GM12801 (cell line): ENCODE measurements around the gene SEC31B.

ENCODE experiments used
- TF ChIP-seq, protein P1 (sequence below): IDR thresholded peaks from one replicate; pipeline ENCODE4 v1.5.1; 2011; ENCODE audit warnings: control low read depth; ENCODE audit not compliant: insufficient read length; ENCODE audit errors: extremely low read depth

SEC31B gene, protein sequence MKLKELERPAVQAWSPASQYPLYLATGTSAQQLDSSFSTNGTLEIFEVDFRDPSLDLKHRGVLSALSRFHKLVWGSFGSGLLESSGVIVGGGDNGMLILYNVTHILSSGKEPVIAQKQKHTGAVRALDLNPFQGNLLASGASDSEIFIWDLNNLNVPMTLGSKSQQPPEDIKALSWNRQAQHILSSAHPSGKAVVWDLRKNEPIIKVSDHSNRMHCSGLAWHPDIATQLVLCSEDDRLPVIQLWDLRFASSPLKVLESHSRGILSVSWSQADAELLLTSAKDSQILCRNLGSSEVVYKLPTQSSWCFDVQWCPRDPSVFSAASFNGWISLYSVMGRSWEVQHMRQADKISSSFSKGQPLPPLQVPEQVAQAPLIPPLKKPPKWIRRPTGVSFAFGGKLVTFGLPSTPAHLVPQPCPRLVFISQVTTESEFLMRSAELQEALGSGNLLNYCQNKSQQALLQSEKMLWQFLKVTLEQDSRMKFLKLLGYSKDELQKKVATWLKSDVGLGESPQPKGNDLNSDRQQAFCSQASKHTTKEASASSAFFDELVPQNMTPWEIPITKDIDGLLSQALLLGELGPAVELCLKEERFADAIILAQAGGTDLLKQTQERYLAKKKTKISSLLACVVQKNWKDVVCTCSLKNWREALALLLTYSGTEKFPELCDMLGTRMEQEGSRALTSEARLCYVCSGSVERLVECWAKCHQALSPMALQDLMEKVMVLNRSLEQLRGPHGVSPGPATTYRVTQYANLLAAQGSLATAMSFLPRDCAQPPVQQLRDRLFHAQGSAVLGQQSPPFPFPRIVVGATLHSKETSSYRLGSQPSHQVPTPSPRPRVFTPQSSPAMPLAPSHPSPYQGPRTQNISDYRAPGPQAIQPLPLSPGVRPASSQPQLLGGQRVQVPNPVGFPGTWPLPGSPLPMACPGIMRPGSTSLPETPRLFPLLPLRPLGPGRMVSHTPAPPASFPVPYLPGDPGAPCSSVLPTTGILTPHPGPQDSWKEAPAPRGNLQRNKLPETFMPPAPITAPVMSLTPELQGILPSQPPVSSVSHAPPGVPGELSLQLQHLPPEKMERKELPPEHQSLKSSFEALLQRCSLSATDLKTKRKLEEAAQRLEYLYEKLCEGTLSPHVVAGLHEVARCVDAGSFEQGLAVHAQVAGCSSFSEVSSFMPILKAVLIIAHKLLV

GRCh38 chr10:100519311-100520051, at the start of gene SEC31B:
Gene SEC31B, minus strand, starts transcription at chr10:100519861. Its CDS starts 2,909 bp downstream, at chr10:100516952.
- TF ChIP-seq, protein P1, sequence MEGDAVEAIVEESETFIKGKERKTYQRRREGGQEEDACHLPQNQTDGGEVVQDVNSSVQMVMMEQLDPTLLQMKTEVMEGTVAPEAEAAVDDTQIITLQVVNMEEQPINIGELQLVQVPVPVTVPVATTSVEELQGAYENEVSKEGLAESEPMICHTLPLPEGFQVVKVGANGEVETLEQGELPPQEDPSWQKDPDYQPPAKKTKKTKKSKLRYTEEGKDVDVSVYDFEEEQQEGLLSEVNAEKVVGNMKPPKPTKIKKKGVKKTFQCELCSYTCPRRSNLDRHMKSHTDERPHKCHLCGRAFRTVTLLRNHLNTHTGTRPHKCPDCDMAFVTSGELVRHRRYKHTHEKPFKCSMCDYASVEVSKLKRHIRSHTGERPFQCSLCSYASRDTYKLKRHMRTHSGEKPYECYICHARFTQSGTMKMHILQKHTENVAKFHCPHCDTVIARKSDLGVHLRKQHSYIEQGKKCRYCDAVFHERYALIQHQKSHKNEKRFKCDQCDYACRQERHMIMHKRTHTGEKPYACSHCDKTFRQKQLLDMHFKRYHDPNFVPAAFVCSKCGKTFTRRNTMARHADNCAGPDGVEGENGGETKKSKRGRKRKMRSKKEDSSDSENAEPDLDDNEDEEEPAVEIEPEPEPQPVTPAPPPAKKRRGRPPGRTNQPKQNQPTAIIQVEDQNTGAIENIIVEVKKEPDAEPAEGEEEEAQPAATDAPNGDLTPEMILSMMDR: no peak

DNA sequence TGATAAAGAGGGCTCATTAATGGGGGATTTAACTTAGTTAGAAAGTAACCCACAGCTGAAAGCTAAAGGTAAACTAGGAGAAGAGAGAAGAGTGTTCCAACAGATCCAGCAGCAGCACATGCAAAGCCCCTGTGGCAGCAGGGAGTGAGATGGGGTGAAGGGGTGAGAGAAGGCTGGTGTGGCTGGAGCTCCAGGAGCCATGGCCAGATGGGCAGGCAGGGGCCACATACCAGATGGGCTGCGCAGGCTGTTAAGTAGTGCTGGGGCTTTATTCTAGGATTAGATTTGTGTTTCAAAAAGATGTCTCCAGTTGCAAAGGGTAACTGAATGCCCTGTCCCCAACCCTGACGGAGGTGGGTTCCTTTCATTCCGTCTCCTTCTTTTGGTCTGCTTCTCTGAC, 49.3 kb upstream of the SEC31B start:
- TF ChIP-seq, protein P1: no peak

GRCh38 chr10:100567826-100568225, 48.2 kb upstream of the SEC31B start:
- TF ChIP-seq, protein P1: no peak

DNA sequence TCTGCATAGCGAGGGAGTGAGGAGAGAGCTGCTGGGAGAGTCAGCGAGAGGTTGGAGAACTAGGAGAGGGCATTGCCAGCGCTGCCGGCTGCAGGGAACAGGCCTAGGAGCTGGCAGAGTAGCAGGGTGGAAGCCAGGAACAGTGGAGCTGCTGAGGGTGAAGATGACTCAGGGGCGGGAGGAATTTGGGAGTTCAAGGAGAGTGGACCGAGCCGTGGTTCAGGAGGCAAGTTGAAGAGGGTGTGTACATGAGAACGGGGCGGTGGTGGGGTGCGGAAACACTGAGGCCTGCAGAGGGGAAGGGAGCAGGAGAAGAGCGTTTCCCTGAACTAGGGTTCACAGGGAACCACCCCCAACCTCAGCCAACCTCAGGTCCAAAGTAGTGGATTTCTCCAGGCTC, 47.6 kb upstream of the SEC31B start:
- TF ChIP-seq, protein P1: no peak

DNA sequence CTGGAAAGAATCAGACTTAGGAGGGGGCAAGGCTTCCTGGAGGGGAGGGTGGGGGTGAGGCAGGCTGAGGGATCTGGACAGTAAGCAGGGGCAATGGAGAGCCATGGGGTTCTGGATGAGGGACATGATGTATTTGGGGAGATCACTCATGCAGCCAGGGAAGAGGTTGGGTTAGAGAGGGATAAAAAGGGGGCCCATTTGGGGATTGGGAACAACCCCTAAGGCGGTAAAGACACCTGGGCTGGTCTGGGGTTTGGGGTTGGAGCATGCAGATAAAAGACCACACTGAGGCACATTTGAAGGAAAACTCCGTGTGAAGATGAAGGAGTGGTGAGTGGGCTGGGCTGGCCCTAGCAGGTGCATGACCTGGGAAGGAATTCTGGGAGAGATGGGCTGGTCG, 46.9 kb upstream of the SEC31B start:
- TF ChIP-seq, protein P1: no peak

- TF ChIP-seq, protein P1: no peak
These were observed 45.7 kb upstream of the SEC31B start for GRCh38 chr10:100565206-100565985.
